Measurements from ENCODE around the gene ADRM1. TPM values are rescaled to one million over a fixed set of nuclear protein-coding genes. Genes with fewer than 3 reads are reported as not detected.

Gene ADRM1, protein sequence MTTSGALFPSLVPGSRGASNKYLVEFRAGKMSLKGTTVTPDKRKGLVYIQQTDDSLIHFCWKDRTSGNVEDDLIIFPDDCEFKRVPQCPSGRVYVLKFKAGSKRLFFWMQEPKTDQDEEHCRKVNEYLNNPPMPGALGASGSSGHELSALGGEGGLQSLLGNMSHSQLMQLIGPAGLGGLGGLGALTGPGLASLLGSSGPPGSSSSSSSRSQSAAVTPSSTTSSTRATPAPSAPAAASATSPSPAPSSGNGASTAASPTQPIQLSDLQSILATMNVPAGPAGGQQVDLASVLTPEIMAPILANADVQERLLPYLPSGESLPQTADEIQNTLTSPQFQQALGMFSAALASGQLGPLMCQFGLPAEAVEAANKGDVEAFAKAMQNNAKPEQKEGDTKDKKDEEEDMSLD
- 10 to 100 TPM; 44.5 to 93.4 (median 88.3) TPM for polyA plus RNA-seq
- long read RNA-seq, donor 1, transcript ADRM1-201 (10 exons, 1,478 nt) = major isoform, 38 of 76 reads
- long read RNA-seq, donor 1, partial matches to known transcripts = 37 of 76 reads
- long read RNA-seq, donor 1, other reads (novel, unspliced or antisense) = 0 of 76 reads
- long read RNA-seq, donor 2, transcript ADRM1-201 (10 exons, 1,478 nt) = major isoform, 10 of 23 reads
- long read RNA-seq, donor 2, partial matches to known transcripts = 12 of 23 reads
- long read RNA-seq, donor 2, other reads (novel, unspliced or antisense) = 0 of 23 reads
- long read RNA-seq, donor 3, transcript ADRM1-201 (10 exons, 1,478 nt) = major isoform, 8 of 38 reads
- long read RNA-seq, donor 3, partial matches to known transcripts = 29 of 38 reads
- long read RNA-seq, donor 3, other reads (novel, unspliced or antisense) = 0 of 38 reads
- long read RNA-seq, donor 4 = 0 reads
- long read RNA-seq, donor 5, transcript ADRM1-201 (10 exons, 1,478 nt) = major isoform, 6 of 13 reads
- long read RNA-seq, donor 5, partial matches to known transcripts = 7 of 13 reads
- long read RNA-seq, donor 5, other reads (novel, unspliced or antisense) = 0 of 13 reads
- long read RNA-seq, donor 6, transcript ADRM1-201 (10 exons, 1,478 nt) = major isoform, 18 of 19 reads
- long read RNA-seq, donor 6, partial matches to known transcripts = 0 of 19 reads
- long read RNA-seq, donor 6, other reads (novel, unspliced or antisense) = 0 of 19 reads
- long read RNA-seq, donor 7, transcript ADRM1-201 (10 exons, 1,478 nt) = major isoform, 42 of 89 reads
- long read RNA-seq, donor 7, partial matches to known transcripts = 44 of 89 reads
- long read RNA-seq, donor 7, other reads (novel, unspliced or antisense) = 0 of 89 reads
- long read RNA-seq, donor 8, partial matches to known transcripts = 0 of 2 reads
- long read RNA-seq, donor 8, other reads (novel, unspliced or antisense) = 0 of 2 reads
- long read RNA-seq, donor 9, partial matches to known transcripts = 0 of 4 reads
- long read RNA-seq, donor 9, other reads (novel, unspliced or antisense) = 0 of 4 reads
- long read RNA-seq, donor 10, transcript ADRM1-201 (10 exons, 1,478 nt) = major isoform, 18 of 18 reads
- long read RNA-seq, donor 10, partial matches to known transcripts = 0 of 18 reads
- long read RNA-seq, donor 10, other reads (novel, unspliced or antisense) = 0 of 18 reads

DNA sequence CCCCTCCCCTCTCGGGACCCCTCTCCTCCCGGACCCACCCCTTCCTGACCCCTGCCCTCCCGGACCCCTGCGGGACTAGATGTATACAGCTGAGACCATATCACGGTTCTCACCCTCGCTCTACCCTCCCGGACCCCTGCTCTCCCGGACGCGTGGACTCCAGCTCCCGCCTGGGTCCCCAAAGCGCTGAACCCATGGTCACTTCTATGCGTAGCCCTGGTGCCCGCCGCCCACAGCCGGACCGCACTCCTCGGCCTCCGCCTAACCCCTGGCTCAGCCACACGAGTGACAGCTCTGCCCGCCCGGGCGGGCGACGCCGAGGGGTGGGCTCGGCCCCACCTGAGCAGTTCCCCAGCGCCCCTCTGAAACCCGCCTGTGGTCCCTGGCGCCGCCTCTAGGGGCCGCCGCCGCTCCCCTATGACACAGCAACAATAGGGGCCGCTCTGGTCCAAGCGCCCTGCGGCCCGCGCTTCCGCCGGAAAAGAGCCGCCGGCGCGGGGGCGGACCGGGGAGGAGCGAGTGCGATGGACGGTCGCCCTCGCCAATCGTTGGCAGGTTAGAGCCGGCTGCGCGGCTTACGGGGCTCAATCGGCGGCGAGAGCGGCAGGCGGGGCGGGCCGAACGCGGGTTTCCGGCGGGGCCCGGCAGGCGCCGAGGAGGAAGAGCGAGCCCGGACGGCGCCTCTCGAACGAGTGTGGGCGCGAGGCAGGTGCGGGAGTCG is at the start of gene ADRM1:
TSS of gene ADRM1 (plus strand) at position 657 of the 721 bp plus-strand sequence. CDS start 572 bp downstream, outside the sequence.
- peaks cover 7 to 53% (median 9%) of the 10 kb centered on the region in 3 donors for H3K36me3 ChIP-seq (ENCODE audit: control insufficient read depth in 3 of 3, insufficient read depth in 2 of 3, low read depth in 1 of 3, low read length in 3 of 3)
- H3K27ac ChIP-seq (ENCODE audit: low read depth in 1 of 3, low read length in 2 of 3) = peak within 1 kb of the TSS; percentile 92 to 97 (median 94)
- H3K9me3 ChIP-seq (ENCODE audit: control insufficient read depth in 2 of 2, insufficient read depth in 1 of 2, low read depth in 1 of 2, low read length in 1 of 2) = no peaks in the 10 kb centered on the region
- 0 to 1% (median 1%) methylated on average over 49 to 81 of the region's 81 CpGs for WGBS, 3 donors
- peak within 1 kb of the TSS; percentile 77 to 90 (median 82) for H3K4me3 ChIP-seq (ENCODE audit: low read depth in 1 of 3, low read length in 3 of 3)
- FAIRE-seq (no peak), DNase-seq (peak; percentile 95 to 99)
- H3K4me1 ChIP-seq (ENCODE audit: control insufficient read depth in 3 of 3, insufficient read depth in 2 of 3, low read depth in 1 of 3, low read length in 2 of 3) = peaks cover 2 to 12% (median 10%) of the 10 kb centered on the region in 3 donors
- H3K27me3 ChIP-seq (ENCODE audit: control insufficient read depth in 3 of 3, insufficient read depth in 3 of 3, low read length in 3 of 3) = no peaks in the 10 kb centered on the region

DNA sequence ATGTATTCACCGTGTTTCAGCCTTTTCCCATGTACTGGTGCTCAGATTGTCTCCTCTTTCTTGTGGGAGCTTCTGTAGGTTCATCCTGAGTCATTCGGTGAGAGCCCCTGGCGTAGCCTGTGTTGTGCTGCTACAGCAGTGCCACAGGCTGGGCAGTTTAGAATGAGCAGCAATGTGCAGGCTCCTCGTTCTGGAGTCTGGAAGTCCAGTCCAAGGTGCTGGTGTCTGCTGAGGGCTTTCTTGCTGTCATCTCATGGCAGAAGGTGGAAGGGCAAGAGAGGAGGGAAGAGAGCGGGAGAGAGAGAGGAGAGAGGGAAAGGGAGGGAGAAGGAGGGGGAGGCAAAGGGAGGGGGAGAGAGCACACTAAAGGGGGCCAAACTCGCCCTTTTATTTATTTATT is 49.4 kb upstream of the ADRM1 start:
- DNase-seq (no peak), FAIRE-seq (no peak)
- no peaks in the 10 kb centered on the region for H3K9me3 ChIP-seq (ENCODE audit: control insufficient read depth in 2 of 2, insufficient read depth in 1 of 2, low read depth in 1 of 2, low read length in 1 of 2)
- peaks cover 3 to 47% (median 3%) of the 10 kb centered on the region in 3 donors for H3K36me3 ChIP-seq (ENCODE audit: control insufficient read depth in 3 of 3, insufficient read depth in 2 of 3, low read depth in 1 of 3, low read length in 3 of 3)
- no peaks in the 10 kb centered on the region for H3K27me3 ChIP-seq (ENCODE audit: control insufficient read depth in 3 of 3, insufficient read depth in 3 of 3, low read length in 3 of 3)
- H3K4me1 ChIP-seq (ENCODE audit: control insufficient read depth in 3 of 3, insufficient read depth in 2 of 3, low read depth in 1 of 3, low read length in 2 of 3) = peaks cover 0 to 3% (median 0%) of the 10 kb centered on the region in 3 donors
- H3K27ac ChIP-seq (ENCODE audit: low read depth in 1 of 3, low read length in 2 of 3) = no peak overlapping the region
- WGBS, 3 donors = 67 to 86% (median 84%) methylated on average over 6 of the region's 6 CpGs
- no peak overlapping the region for H3K4me3 ChIP-seq (ENCODE audit: low read depth in 1 of 3, low read length in 3 of 3)

DNA sequence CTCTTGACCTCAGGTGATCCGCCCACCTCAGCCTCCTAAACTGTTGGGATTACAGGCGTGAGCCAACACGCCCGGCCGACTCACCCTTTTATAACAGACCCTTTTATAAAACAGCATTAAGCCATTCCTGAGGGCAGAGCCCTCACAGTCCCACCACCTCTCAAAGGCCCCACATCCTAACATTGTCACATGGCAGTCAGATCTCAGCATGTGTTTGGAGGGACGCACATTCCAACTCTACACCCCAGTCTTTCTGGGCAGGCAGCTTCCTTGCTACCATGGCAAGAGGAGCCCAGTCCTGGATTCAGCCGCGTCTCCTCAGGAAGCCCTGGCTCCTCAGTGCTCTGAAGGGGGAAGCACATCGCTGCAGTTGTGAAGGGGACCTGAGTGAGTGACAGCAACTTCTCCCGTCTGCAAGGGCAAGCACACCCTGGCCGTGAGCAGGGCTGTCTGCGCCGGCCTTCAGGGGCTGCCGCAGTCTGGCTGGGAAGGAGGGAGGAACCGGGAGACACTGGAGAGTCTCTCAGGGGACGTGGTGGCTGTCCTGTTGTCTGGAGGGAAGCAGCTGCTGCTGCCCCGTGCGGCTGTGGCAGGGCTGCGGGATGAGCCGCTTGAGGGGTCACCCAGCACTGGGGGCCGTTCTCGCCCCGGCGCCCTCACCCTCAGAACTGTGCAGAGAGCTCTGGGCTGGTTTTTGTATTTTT is 48.6 kb upstream of the ADRM1 start:
- Histone ChIP-seq H3K4me3 (ENCODE audit: low read depth in 1 of 3, low read length in 3 of 3) (no peak overlapping the region), H3K4me1 (ENCODE audit: control insufficient read depth in 3 of 3, insufficient read depth in 2 of 3, low read depth in 1 of 3, low read length in 2 of 3) (peaks cover 0 to under 1% (median 0%) of the 10 kb centered on the region in 3 donors), H3K27ac (ENCODE audit: low read depth in 1 of 3, low read length in 2 of 3) (no peak overlapping the region), H3K27me3 (ENCODE audit: control insufficient read depth in 3 of 3, insufficient read depth in 3 of 3, low read length in 3 of 3) (no peaks in the 10 kb centered on the region), H3K9me3 (ENCODE audit: control insufficient read depth in 2 of 2, insufficient read depth in 1 of 2, low read depth in 1 of 2, low read length in 1 of 2) (no peaks in the 10 kb centered on the region), H3K36me3 (ENCODE audit: control insufficient read depth in 3 of 3, insufficient read depth in 2 of 3, low read depth in 1 of 3, low read length in 3 of 3) (peaks cover 3 to 52% (median 6%) of the 10 kb centered on the region in 3 donors)
- DNase-seq = no peak
- FAIRE-seq = no peak
- WGBS, 3 donors = 84 to 90% (median 90%) methylated on average over 24 of the region's 24 CpGs

DNA sequence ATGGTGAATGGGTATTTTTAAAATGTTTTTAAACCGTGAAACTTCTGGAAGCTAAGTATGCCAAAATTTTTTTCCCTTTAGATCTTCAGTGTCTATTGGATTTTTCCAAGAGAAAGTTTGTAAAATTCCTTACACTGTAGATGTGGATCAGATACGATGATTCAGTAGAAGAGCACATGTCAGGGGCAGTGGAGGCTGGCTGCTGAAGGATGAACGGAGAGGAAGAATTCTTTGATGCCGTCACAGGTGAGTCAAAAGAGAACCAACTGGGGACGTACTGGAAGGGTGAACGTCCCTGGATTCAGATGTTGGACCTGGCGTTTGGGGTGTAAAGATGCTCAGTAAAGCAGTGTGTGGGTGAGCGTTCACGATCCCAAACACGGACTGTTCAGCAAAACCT is 46.8 kb upstream of the ADRM1 start:
- H3K9me3 ChIP-seq (ENCODE audit: control insufficient read depth in 2 of 2, insufficient read depth in 1 of 2, low read depth in 1 of 2, low read length in 1 of 2) = no peaks in the 10 kb centered on the region
- H3K4me3 ChIP-seq (ENCODE audit: low read depth in 1 of 3, low read length in 3 of 3) = no peak overlapping the region
- no peak for FAIRE-seq
- H3K36me3 ChIP-seq (ENCODE audit: control insufficient read depth in 3 of 3, insufficient read depth in 2 of 3, low read depth in 1 of 3, low read length in 3 of 3) = peaks cover 7 to 61% (median 14%) of the 10 kb centered on the region in 3 donors
- 94 to 95% (median 94%) methylated on average over 10 of the region's 10 CpGs for WGBS, 3 donors
- H3K27ac ChIP-seq (ENCODE audit: low read depth in 1 of 3, low read length in 2 of 3) = no peak overlapping the region
- no peaks in the 10 kb centered on the region for H3K4me1 ChIP-seq (ENCODE audit: control insufficient read depth in 3 of 3, insufficient read depth in 2 of 3, low read depth in 1 of 3, low read length in 2 of 3)
- DNase-seq = no peak
- H3K27me3 ChIP-seq (ENCODE audit: control insufficient read depth in 3 of 3, insufficient read depth in 3 of 3, low read length in 3 of 3) = no peaks in the 10 kb centered on the region

DNA sequence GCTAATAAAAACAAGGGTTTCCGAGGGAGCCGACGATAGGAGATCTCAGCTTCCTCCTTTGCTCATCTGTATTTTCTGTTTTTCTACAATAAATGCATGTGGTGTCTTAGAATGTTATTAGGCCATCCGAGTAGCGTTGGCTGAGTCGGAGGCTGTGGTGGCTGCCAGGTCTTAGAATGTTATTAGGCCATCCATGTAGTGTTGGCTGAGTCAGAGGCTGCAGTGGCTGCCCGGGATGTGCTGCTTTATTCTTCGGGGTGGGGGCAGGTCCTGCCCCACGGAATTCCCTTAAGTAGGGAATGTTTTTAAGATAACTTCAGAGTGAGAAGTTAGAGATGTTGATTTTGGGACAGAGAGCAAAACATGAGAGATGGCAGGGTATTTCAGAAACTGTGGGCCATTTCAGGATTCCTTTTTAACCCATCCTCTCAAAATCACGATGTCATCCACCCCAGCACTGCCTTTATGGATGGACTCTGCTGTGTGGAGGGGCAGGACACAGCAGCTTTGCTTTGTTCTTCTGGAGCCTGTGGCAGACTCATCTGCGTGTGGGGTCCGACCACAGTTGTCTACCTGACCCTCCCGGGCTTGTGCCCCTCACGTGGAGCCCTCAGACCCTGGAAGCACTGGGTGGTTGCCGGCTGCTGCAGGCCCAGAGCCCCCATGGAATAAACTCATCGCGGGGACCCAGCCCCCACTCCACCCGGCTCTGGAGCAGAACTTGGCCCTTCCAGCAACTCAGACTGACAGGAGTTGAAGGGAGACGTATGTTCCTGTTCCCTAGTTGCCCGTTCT is 44.1 kb upstream of the ADRM1 start:
- peaks cover 13 to 78% (median 24%) of the 10 kb centered on the region in 3 donors for H3K36me3 ChIP-seq (ENCODE audit: control insufficient read depth in 3 of 3, insufficient read depth in 2 of 3, low read depth in 1 of 3, low read length in 3 of 3)
- FAIRE-seq = no peak
- H3K4me3 ChIP-seq (ENCODE audit: low read depth in 1 of 3, low read length in 3 of 3) = no peak overlapping the region
- no peak for DNase-seq
- H3K27ac ChIP-seq (ENCODE audit: low read depth in 1 of 3, low read length in 2 of 3) = no peak overlapping the region
- no peaks in the 10 kb centered on the region for H3K4me1 ChIP-seq (ENCODE audit: control insufficient read depth in 3 of 3, insufficient read depth in 2 of 3, low read depth in 1 of 3, low read length in 2 of 3)
- H3K27me3 ChIP-seq (ENCODE audit: control insufficient read depth in 3 of 3, insufficient read depth in 3 of 3, low read length in 3 of 3) = no peaks in the 10 kb centered on the region
- 83 to 89% (median 88%) methylated on average over 20 of the region's 20 CpGs for WGBS, 3 donors
- no peaks in the 10 kb centered on the region for H3K9me3 ChIP-seq (ENCODE audit: control insufficient read depth in 2 of 2, insufficient read depth in 1 of 2, low read depth in 1 of 2, low read length in 1 of 2)

DNA sequence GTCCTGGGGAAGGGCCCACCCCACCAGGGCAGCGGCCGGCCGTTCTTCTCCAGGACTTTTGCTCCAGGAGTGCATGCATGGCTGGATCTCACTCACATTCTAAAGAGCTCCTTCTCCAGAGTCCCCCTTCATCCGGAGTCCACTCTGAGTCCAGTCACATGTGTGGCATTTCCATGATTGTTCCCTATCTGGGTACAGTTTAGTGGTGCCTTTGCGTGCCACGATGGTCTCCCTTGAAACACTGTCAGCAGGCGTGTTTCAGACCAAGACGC is 43.6 kb upstream of the ADRM1 start:
- H3K27ac ChIP-seq (ENCODE audit: low read depth in 1 of 3, low read length in 2 of 3) = no peak overlapping the region

More for the DNA sequence above, 43.6 kb upstream of the ADRM1 start:
- H3K4me1 ChIP-seq (ENCODE audit: control insufficient read depth in 3 of 3, insufficient read depth in 2 of 3, low read depth in 1 of 3, low read length in 2 of 3) = no peaks in the 10 kb centered on the region
- DNase-seq (no peak), FAIRE-seq (no peak)
- no peak overlapping the region for H3K4me3 ChIP-seq (ENCODE audit: low read depth in 1 of 3, low read length in 3 of 3)
- 91 to 94% (median 92%) methylated on average over 8 of the region's 8 CpGs for WGBS, 3 donors
- no peaks in the 10 kb centered on the region for H3K27me3 ChIP-seq (ENCODE audit: control insufficient read depth in 3 of 3, insufficient read depth in 3 of 3, low read length in 3 of 3)
- H3K9me3 ChIP-seq (ENCODE audit: control insufficient read depth in 2 of 2, insufficient read depth in 1 of 2, low read depth in 1 of 2, low read length in 1 of 2) = peaks cover 0 to 3% of the 10 kb centered on the region in 2 donors
- H3K36me3 ChIP-seq (ENCODE audit: control insufficient read depth in 3 of 3, insufficient read depth in 2 of 3, low read depth in 1 of 3, low read length in 3 of 3) = peaks cover 16 to 79% (median 24%) of the 10 kb centered on the region in 3 donors

All from small intestine (tissue), 16 donors.